Measurements from ENCODE around the gene AIG1.

Gene AIG1

GRCh38 chr6:143385636-143386035 is 324.9 kb downstream of the AIG1 start:
- DNase-seq, result no peak

GRCh38 chr6:143390278-143390677 is 329.6 kb downstream of the AIG1 start:
- no peak for DNase-seq
